Loucy (cell line): ENCODE measurements around the gene TNNT3.

ENCODE experiments used
- H2AFZ ChIP-seq: fragments of 200-600 bp; sonication (generic); 2 replicates; pipeline ENCODE4 v1.6.0; 2016; ENCODE audit warnings: antibody characterized with exemption, mild to moderate bottlenecking, low read length, moderate library complexity
- H3F3A ChIP-seq: fragments of 200-600 bp; 2 replicates; pipeline ENCODE4 v1.6.0; 2016; ENCODE audit warnings: antibody characterized with exemption, low read depth, mild to moderate bottlenecking
- H3K27me3 ChIP-seq: fragments of 200-600 bp; sonication (generic); 2 replicates; pipeline ENCODE4 v1.6.1; 2014; ENCODE audit warnings: low read length, mild to moderate bottlenecking; ENCODE audit not compliant: insufficient read depth, poor library complexity, severe bottlenecking
- H3K36me3 ChIP-seq: fragments of 200-600 bp; sonication (generic); 2 replicates; pipeline ENCODE4 v1.6.1; 2016; ENCODE audit warnings: low read length; ENCODE audit not compliant: insufficient read depth
- H3K4me1 ChIP-seq: fragments of 200-600 bp; sonication (generic); 2 replicates; pipeline ENCODE4 v1.5.1; 2014; ENCODE audit warnings: low read length, mild to moderate bottlenecking; ENCODE audit not compliant: insufficient read depth, poor library complexity, severe bottlenecking
- H3K4me2 ChIP-seq: fragments of 200-600 bp; sonication (generic); 2 replicates; pipeline ENCODE4 v1.6.0; 2014; ENCODE audit warnings: antibody characterized with exemption, low read length, low read depth, mild to moderate bottlenecking; ENCODE audit not compliant: poor library complexity, severe bottlenecking
- H3K4me3 ChIP-seq: fragments of 200-600 bp; sonication (generic); 2 replicates; pipeline ENCODE4 v1.5.1; 2014; ENCODE audit warnings: low read length, mild to moderate bottlenecking, mixed read lengths; ENCODE audit not compliant: poor library complexity, severe bottlenecking
- H3K79me2 ChIP-seq: fragments of 200-600 bp; sonication (generic); 2 replicates; pipeline ENCODE4 v1.6.1; 2014; ENCODE audit warnings: low read length; ENCODE audit not compliant: insufficient read depth
- H3K9ac ChIP-seq: fragments of 200-600 bp; sonication (generic); 2 replicates; pipeline ENCODE4 v1.6.0; 2014; ENCODE audit warnings: mild to moderate bottlenecking, low read depth, low read length, moderate library complexity; ENCODE audit not compliant: poor library complexity, severe bottlenecking
- H3K9me2 ChIP-seq: fragments of 200-600 bp; sonication (generic); replicated peaks from 2 replicates; pipeline ENCODE4 v1.6.1; 2016; ENCODE audit warnings: low read depth, low read length, mixed read lengths
- H3K9me3 ChIP-seq: fragments of 200-600 bp; sonication (generic); 2 replicates; pipeline ENCODE4 v1.6.1; 2014; ENCODE audit warnings: mild to moderate bottlenecking, antibody characterized with exemption, low read length, low read depth; ENCODE audit not compliant: insufficient read depth
- H4K20me1 ChIP-seq: fragments of 200-600 bp; sonication (generic); 2 replicates; pipeline ENCODE4 v1.6.0; 2014; ENCODE audit warnings: antibody characterized with exemption, low read length, mild to moderate bottlenecking; ENCODE audit not compliant: insufficient read depth, poor library complexity, severe bottlenecking
- CTCF ChIP-seq: fragments of 200-600 bp; sonication (generic); conservative IDR thresholded peaks from 2 replicates; pipeline ENCODE4 v1.5.1; 2014; ENCODE audit warnings: mild to moderate bottlenecking, antibody characterized with exemption, low read length
- EZH2phosphoT487 ChIP-seq: fragments of 200-600 bp; IDR thresholded peaks from 2 replicates; pipeline ENCODE4 v1.6.1; 2018; ENCODE audit warnings: antibody characterized with exemption, mild to moderate bottlenecking, moderate library complexity, borderline replicate concordance

Gene TNNT3

GRCh38 chr11:1967641-1968225 lies 48.2 kb downstream of the TNNT3 start:
- no peaks in the 10 kb centered on the region for H3K9me3 ChIP-seq
- H3K9me2 ChIP-seq = no peaks in the 10 kb centered on the region
- no peaks in the 10 kb centered on the region for H3K36me3 ChIP-seq
- H4K20me1 ChIP-seq = no peaks in the 10 kb centered on the region
- H3K27me3 ChIP-seq = no peaks in the 10 kb centered on the region
- H3K79me2 ChIP-seq = no peaks in the 10 kb centered on the region
- H3K4me2 ChIP-seq = no peak overlapping the region
- H3K4me1 ChIP-seq = no peaks in the 10 kb centered on the region
- no peaks in the 10 kb centered on the region for H3F3A ChIP-seq
- TF ChIP-seq EZH2phosphoT487 = no peak
- no peak for TF ChIP-seq CTCF
- H2AFZ ChIP-seq = no peak overlapping the region
- H3K9ac ChIP-seq = no peak overlapping the region
- H3K4me3 ChIP-seq = no peak overlapping the region

GRCh38 chr11:1968454-1969002 lies 49.0 kb downstream of the TNNT3 start:
- H3K9me2 ChIP-seq = no peaks in the 10 kb centered on the region
- H3K4me3 ChIP-seq = no peak overlapping the region
- H3K9ac ChIP-seq = no peak overlapping the region

GRCh38 chr11:1969035-1969434 lies 49.5 kb downstream of the TNNT3 start:
- H3K4me3 ChIP-seq = no peak overlapping the region
- H3K4me1 ChIP-seq = no peaks in the 10 kb centered on the region
- no peak overlapping the region for H3K9ac ChIP-seq
- no peaks in the 10 kb centered on the region for H3K36me3 ChIP-seq
- no peak overlapping the region for H3K4me2 ChIP-seq
- no peaks in the 10 kb centered on the region for H3K9me3 ChIP-seq
- no peaks in the 10 kb centered on the region for H3F3A ChIP-seq
- no peak overlapping the region for H2AFZ ChIP-seq
- H3K27me3 ChIP-seq = no peaks in the 10 kb centered on the region
- TF ChIP-seq CTCF = no peak
- no peak for TF ChIP-seq EZH2phosphoT487
- H3K79me2 ChIP-seq = no peaks in the 10 kb centered on the region
- no peaks in the 10 kb centered on the region for H3K9me2 ChIP-seq
- no peaks in the 10 kb centered on the region for H4K20me1 ChIP-seq

More at GRCh38 chr11:1968454-1969002, 49.0 kb downstream of the TNNT3 start:
- Histone ChIP-seq H3K79me2 (no peaks in the 10 kb centered on the region), H3K4me2 (no peak overlapping the region), H3F3A (no peaks in the 10 kb centered on the region), H2AFZ (no peak overlapping the region), H3K27me3 (no peaks in the 10 kb centered on the region), H3K36me3 (no peaks in the 10 kb centered on the region), H3K9me3 (no peaks in the 10 kb centered on the region), H4K20me1 (no peaks in the 10 kb centered on the region), H3K4me1 (no peaks in the 10 kb centered on the region)
- TF ChIP-seq EZH2phosphoT487 (no peak), CTCF (no peak)
